HG02798 (cell line): ENCODE measurements around the gene ABHD4.
"Not testable (repeated sequence)": the region's sequence is repeated elsewhere in the genome, so short reads cannot be mapped to it uniquely, and the experiment has no call there.

Experiments used
- ATAC-seq: cut with Tn5 transposase; IDR thresholded peaks from one replicate; pipeline ENCODE4 v1.9.1; 2021; ENCODE audit warnings: mild to moderate bottlenecking; ENCODE audit not compliant: unreplicated experiment, poor library complexity

Gene ABHD4

DNA sequence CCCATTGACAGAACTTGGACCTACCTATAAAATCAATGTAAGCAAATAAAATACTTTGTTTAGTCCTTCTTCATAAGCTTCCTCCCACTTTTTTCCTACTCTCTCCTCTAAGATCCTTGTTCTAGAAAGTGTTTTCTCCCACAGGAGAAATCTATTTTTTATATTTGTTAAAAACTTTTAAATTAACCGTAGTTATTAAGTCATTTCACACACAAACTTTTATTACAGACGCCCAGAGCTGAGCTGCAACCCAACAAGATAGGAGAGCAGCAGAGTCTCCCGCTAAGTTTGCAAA, 36.8 kb upstream of the ABHD4 start:
- ATAC-seq: no peak

DNA sequence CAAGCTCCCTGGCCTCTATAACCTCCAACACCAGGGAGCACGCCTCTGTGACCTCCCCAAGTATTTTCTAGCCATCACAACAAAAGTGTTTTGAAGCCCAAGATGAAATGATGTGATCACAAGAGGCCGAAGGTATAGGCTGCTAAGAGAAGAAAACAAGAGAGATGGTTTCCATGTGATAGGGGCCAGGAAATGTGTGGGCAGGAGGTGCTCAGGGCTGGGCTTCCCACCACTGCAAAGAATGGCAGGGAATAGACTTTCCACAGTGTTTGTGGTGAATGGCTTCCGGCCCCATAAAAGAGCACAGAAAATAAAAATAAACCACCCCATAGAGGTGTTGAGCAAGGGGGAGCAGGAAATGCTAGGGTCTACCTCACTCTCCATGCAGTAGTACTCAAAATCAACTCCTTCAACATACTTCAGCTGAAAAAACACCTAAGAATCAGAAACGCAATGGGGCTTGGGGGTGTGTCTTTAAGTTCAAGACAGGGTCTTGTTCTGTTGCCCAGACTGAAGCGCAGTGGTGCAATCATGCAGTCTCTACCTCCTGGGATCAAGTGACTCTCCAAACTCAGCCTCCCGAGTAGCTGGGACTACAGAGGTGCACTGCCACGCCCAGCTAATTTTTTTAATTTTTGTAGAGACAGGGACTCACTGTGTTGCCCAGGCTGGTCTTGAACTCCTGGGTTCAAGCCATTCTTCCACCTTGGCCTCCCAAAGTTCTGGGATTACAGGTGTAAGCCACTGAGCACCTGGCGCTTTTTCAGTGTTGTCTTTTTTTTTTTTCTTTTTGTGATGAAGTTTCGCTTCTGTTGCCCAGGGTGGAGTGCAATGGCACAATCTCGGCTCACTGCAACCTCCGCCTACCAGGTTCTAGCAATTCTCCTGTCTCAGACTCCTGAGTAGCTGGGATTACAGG, 36.2 kb upstream of the ABHD4 start:
- ATAC-seq: peak; percentile 10

- ATAC-seq: peak; percentile 41
Observed at GRCh38 chr14:22563987-22564386, 34.1 kb upstream of the ABHD4 start.

GRCh38 chr14:22564463-22564862, 33.6 kb upstream of the ABHD4 start:
- ATAC-seq: no peak

DNA sequence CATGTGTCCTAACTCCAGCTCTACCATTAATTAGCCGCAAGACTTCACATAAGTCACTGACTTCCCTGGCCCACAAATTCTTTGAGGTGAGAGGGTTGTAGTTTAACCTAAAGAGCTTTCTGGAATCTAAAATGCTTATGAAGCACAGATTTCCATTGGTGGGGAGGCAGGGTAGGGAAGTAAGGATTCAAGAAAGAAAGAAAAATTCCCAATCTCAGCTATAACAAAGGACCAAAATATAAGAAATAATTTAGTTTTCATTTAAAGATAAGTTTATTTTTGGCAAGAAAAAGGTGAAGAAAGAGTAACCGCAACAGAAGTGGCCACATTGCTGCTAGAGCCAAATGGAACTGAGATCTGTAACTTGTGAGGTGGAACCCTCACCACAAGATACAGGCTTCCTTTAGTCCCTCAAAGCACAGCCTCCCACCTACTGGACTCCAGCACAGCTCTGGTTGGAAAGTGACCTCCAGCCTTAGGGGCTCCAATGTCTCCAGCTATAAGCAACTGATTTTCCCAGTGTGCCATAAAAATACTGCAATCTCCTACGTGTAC, 32.6 kb upstream of the ABHD4 start:
- peak; percentile 35 for ATAC-seq

DNA sequence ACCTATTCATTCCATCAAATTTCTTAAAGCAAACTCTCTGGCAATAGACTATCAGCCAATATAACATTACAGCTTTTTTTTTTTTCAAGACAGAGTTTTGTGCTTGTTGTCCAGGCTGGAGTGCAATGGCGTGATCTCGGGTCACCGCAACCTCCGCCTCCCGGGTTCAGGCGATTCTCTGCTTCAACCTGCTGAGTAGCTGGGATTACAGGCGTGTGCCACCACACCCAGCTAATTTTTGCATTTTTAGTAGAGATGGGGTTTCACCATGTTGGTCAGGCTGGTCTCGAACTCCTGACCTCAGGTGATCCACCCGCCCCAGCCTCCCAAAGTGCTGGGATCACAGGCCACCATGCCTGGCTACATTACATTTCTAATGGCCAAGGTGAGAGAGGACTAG, 31.8 kb upstream of the ABHD4 start:
- ATAC-seq: not testable (repeated sequence)

DNA sequence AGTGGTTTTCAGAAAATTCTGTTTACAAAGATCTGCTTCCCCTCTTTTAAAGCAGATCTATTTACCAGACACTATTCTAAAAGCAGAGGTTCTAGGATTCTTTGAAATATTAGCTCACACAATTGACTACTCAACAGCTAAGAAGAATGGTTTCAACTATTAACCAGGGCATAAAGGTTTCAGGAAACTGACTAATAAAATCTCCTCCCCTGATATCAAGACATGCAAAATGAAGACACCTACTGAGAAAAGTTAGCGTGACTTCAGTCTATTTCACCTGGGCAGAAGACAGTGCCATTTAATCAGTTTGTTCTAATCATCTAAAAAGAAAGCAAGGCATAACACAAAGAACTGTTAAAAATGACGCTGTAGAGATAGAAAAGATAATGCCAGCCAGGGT, 31.3 kb upstream of the ABHD4 start:
- no peak for ATAC-seq

DNA sequence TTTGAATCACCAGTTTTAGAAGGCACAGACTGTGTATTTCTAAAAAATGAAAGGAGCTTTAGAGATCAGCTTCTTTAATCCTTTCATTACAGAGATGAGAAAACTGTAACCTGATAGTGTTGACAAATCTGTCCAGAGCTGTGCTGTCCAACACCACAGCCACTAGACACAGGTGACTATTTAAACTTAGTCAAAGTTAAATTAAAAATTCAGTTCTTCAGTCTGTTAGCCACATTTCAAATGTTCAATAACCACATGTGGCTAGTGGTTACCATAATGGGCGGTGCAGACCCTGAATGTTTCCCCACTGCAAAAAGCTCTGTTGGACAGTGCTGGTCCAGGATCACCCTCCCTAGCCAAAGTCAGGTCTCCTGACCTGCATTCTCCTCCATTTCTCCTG, 30.7 kb upstream of the ABHD4 start:
- ATAC-seq: no peak

GRCh38 chr14:22569106-22569736, 28.9 kb upstream of the ABHD4 start:
- ATAC-seq: no peak

GRCh38 chr14:22569737-22570131, 28.4 kb upstream of the ABHD4 start:
- ATAC-seq: no peak

DNA sequence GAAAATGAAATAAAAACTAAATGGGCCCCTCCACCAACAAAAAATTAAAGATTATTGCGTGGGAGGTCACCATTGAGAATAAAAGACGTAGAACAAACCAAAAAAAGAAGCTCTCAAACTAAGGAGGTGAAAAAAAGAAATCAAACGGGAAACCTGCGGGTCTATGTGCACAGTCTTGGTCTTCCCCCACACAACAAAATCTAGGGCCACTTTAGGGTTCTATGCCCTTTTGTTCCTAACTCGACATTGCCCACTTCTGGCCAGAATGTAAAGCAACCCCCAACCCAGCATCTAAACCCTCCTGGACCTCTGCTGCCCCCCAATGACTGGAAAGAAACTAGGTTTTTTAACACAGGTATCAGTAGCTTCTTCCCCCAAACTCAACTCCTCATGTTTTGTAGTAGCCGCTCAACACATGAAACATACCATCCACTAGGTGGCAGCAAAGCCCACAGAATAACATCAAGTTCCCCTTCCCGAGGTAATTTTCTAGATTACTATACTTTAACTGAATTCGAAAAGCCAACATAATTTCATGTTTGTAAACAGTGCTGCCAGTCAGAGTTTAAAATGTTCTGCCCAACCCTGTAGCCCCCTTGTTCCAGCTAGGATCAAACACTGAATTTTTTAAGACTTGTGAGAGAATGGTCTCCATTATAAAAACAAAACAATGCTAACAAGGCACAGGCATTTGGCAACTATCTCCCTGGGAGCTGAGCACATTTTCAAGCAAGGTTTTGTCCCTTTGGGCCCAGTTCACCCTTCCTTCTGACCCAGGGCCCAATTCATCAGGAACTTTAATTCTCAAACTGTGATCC, 27.8 kb upstream of the ABHD4 start:
- ATAC-seq: peak; percentile 83

- no peak for ATAC-seq
Observed at GRCh38 chr14:22572562-22573058, 25.5 kb upstream of the ABHD4 start.

DNA sequence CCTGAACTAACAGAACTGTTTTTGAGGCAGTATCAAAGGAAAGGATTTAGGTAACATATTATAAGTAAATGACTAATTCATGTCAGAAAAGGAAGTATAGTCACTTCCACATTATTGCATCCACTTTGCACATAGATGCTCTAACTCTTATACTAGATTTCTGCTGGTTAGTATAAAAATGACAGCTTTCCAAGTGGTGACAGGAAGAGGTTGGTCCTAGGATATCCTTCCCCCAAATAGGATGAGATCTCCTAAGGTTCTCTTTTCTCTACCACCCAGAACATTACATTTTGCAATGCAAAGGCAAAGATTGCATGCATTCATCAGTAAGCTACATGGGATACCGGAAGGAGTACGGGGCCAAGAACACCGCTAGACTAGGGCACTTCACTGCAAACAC, 24.3 kb upstream of the ABHD4 start:
- ATAC-seq: no peak

DNA sequence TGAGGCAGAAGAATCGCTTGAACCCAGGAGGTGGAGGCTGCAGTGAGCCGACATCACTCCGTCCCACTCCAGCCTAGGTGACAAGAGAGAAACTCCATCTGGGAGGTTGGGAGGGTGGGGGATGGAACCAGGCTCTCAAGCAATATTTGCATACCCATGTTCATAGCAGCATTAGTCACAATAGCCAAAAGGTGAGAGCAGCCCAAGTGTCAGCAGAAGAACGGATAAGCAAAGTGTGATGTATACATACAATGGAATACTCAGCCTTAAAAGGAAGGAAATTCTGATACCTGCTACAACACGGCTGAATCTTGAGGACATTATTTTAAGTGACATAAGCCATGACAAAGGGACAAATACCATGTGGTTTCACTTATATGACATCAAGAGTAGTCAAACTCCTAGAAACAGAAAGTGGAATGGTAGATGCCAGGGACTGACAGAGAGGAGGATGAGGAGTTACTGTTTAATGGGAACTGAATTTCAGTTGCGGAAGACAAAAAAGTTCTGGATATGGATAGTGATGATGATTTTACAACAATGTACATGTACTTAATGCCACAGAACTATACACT, 20.7 kb upstream of the ABHD4 start:
- no peak for ATAC-seq

GRCh38 chr14:22579236-22579635, 18.9 kb upstream of the ABHD4 start:
- no peak for ATAC-seq

DNA sequence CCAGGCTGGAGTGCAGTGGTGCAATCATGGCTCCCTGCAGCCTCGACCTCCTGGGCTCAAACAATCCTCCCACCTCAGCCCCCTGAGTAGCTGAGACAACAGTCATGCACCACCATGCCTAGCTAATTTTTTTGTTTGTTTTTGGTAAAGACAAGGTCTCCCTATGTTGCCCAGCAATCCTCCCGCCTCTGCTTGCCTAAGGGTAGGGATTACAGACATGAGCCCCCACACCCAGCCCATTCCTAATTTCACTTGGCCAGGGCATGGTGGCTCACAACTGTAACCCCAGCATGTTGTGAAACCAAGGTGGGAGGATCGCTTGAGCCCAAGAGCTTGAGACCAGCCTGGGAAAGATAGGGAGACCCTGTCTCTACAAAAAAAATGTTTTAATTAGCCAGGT, 18.2 kb upstream of the ABHD4 start:
- ATAC-seq: no peak

- ATAC-seq: no peak
Observed at GRCh38 chr14:22580625-22581024, 17.5 kb upstream of the ABHD4 start.

DNA sequence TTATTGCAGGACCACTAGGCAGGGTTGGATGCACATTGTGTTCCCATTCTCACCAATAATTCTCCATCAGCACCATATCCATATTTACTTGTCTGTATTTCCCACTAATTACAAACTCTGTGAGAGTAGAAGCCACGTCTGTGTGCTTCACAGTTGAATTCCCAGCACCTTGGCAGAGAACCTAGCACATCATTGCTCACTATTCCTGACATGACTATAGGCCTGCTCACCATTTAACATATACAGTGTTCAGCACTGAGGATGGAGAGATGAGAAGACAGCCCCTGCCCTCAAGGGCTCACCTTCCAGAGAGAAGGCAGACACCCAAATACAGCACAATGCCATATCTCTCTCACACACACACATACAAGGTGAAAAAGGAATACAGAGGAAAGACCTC, 14.1 kb upstream of the ABHD4 start:
- ATAC-seq: no peak

GRCh38 chr14:22587247-22587646, 10.9 kb upstream of the ABHD4 start:
- ATAC-seq: no peak

GRCh38 chr14:22587677-22588422, 10.2 kb upstream of the ABHD4 start:
- ATAC-seq: not testable (repeated sequence)
